Epithelial cell of alveolus of lung (primary cell): ENCODE results near the gene NMD3. TPM values are rescaled to one million over a fixed set of nuclear protein-coding genes. Genes with fewer than 3 reads are reported as not detected.

ENCODE experiments used
- total RNA-seq: library from RNA; depleted of rRNA; stranded (reverse); fragments of >200 nt; gene quantifications from 2 replicates; pipeline ENCODE4 v1.2.1, GENCODE V29; 2015

Gene NMD3
- 31.9 and 54.6 TPM in 2 replicates for total RNA-seq

DNA sequence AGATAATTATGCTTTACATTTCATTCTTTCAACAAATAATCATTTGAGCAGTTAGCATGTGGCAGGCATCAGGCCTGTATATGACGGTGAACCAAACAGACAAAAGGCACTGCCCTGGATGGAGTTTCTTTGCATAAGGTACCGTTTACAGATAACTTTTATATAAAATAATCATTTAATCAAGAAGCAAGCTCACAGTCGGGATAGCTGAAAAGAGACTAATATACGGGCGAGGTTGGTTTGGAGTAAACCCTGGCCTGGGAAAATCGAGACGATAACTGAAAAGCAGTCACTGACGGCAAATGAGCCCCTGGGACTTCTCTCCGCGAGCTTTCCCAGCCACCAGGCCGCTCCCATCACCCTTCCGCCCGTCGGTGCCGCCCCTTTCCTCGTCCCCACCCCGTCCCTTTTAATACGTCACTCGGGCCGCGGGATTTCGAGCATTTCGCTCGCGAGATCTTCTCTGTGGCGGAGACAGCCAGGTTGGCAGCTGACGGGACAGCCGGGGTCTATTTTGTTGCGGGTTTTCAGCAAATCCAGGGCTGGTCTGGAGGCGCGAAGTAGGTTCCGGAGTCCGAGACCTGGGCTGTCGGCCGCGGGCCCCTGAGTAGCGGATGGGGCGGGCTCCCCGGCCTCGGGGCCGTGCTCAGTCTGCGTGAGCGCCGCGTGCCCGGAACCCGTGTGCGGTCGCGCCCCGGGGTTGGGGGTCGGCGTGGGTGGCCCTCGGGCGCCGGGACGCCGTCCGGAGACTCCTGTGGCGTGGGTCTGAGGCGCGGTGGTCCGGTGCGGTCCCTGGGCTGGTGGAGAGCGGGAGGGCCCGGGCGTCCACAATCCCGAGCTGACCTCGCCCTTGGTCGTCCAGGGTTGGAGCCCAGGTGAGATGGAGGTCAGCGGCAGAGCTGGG is at the start of gene NMD3:
Gene NMD3 (plus strand): TSS at position 462 of the 904 bp plus-strand sequence. CDS start 703 bp downstream, outside the sequence.

Other genes starting within 250 kb of the NMD3 start
- gene B3GALNT1, start 116.0 kb upstream of the NMD3 start, total RNA-seq = 13.1 and 15.9 TPM in 2 replicates
- gene SPTSSB, start 150.2 kb downstream of the NMD3 start, total RNA-seq = not detected in 2 replicates